Astrocyte (in vitro differentiated cells and primary cell): ENCODE measurements around the gene PPIG. TPM values are rescaled to one million over a fixed set of nuclear protein-coding genes. Genes with fewer than 3 reads are reported as not detected.
A peak's percentile ranks its signal among the peaks of the same experiment; 100 is the strongest.

Experiments used
- DNase-seq: peaks from one replicate; pipeline ENCODE4 v3.0.0-alpha.2; 2010; ENCODE audit warnings: low read depth
- FAIRE-seq: peaks from 2 replicates; lab custom pipeline; 2011; peaks lifted over from hg19 to GRCh38; lab: Jason Lieb, UNC
- H2AFZ ChIP-seq: 2 replicates; pipeline ENCODE4 v1.6.0; 2012; ENCODE audit warnings: low read depth, low read length, inconsistent platforms
- H3K27ac ChIP-seq: 2 replicates; pipeline ENCODE4 v1.5.1; 2011; ENCODE audit warnings: low read depth, low read length, inconsistent platforms
- H3K27me3 ChIP-seq: 2 replicates; pipeline ENCODE4 v1.6.0; 2011; ENCODE audit warnings: low read length, inconsistent platforms; ENCODE audit not compliant: insufficient read depth
- H3K36me3 ChIP-seq: 2 replicates; pipeline ENCODE4 v1.5.1; 2011; ENCODE audit warnings: low read length, inconsistent platforms; ENCODE audit not compliant: insufficient read depth
- H3K4me1 ChIP-seq: 2 replicates; pipeline ENCODE4 v1.5.1; 2011; ENCODE audit warnings: low read length, inconsistent platforms; ENCODE audit not compliant: insufficient read depth
- H3K4me2 ChIP-seq: 2 replicates; pipeline ENCODE4 v1.6.0; 2012; ENCODE audit warnings: low read length, inconsistent platforms
- H3K4me3 ChIP-seq: 2 replicates; pipeline ENCODE4 v1.5.1; 2011; ENCODE audit warnings: low read depth, mild to moderate bottlenecking, low read length, inconsistent platforms; ENCODE audit not compliant: insufficient read depth
- H3K79me2 ChIP-seq: 2 replicates; pipeline ENCODE4 v1.6.0; 2012; ENCODE audit warnings: mild to moderate bottlenecking, low read length, inconsistent platforms; ENCODE audit not compliant: insufficient read depth
- H3K9ac ChIP-seq: 2 replicates; pipeline ENCODE4 v1.6.0; 2012; ENCODE audit warnings: mild to moderate bottlenecking, low read length, inconsistent platforms
- H3K9me3 ChIP-seq: 2 replicates; pipeline ENCODE4 v1.5.1; 2012; ENCODE audit warnings: low read depth, mild to moderate bottlenecking, low read length, inconsistent platforms; ENCODE audit not compliant: insufficient read depth
- H4K20me1 ChIP-seq: 2 replicates; pipeline ENCODE4 v1.6.0; 2012; ENCODE audit warnings: low read length, inconsistent platforms; ENCODE audit not compliant: insufficient read depth
- H3K27ac Mint-ChIP-seq: one replicate; pipeline ENCODE4 v1.8.0; 2021; ENCODE audit warnings: mild to moderate bottlenecking, mixed read lengths; ENCODE audit not compliant: unreplicated experiment
- H3K27me3 Mint-ChIP-seq: one replicate; pipeline ENCODE4 v1.8.0; 2021; ENCODE audit warnings: low read depth, mixed read lengths; ENCODE audit not compliant: unreplicated experiment
- H3K36me3 Mint-ChIP-seq: one replicate; pipeline ENCODE4 v1.8.0; 2021; ENCODE audit warnings: low read depth, mixed read lengths; ENCODE audit not compliant: unreplicated experiment
- H3K4me1 Mint-ChIP-seq: one replicate; pipeline ENCODE4 v1.8.0; 2021; ENCODE audit warnings: low read depth, mixed read lengths; ENCODE audit not compliant: unreplicated experiment
- H3K4me3 Mint-ChIP-seq: one replicate; pipeline ENCODE4 v1.8.0; 2021; ENCODE audit warnings: mild to moderate bottlenecking, moderate library complexity, mixed read lengths; ENCODE audit not compliant: unreplicated experiment
- H3K9me3 Mint-ChIP-seq: one replicate; pipeline ENCODE4 v1.8.0; 2021; ENCODE audit warnings: mild to moderate bottlenecking, mixed read lengths; ENCODE audit not compliant: unreplicated experiment
- CTCF ChIP-seq: IDR thresholded peaks from 2 replicates; pipeline ENCODE4 v1.5.1; 2011; ENCODE audit warnings: low read depth, mild to moderate bottlenecking, inconsistent platforms, low read length, moderate library complexity; ENCODE audit not compliant: insufficient read depth
- EZH2 ChIP-seq: IDR thresholded peaks from 2 replicates; pipeline ENCODE4 v1.6.1; 2012; ENCODE audit warnings: mild to moderate bottlenecking, low read length, inconsistent platforms; ENCODE audit not compliant: insufficient read depth
- total RNA-seq: library from RNA; stranded (reverse); gene quantifications from 2 replicates; pipeline ENCODE4 v1.2.1, GENCODE V29; 2021

The PPIG gene
- total RNA-seq, 1 donor from 2014 or later = 40.2 TPM

- H3K27me3 Mint-ChIP-seq = peaks cover 2% of the 10 kb centered on the region
- H3K4me1 Mint-ChIP-seq = peaks cover 7% of the 10 kb centered on the region
- H3K79me2 ChIP-seq = no peaks in the 10 kb centered on the region
- no peak overlapping the region for H3K4me2 ChIP-seq
- DNase-seq (peak; percentile 6), FAIRE-seq (no peak)
- no peaks in the 10 kb centered on the region for H3K4me1 ChIP-seq
- no peaks in the 10 kb centered on the region for H3K27me3 ChIP-seq
- H3K27ac Mint-ChIP-seq = peak overlapping the region; percentile 1
- no peak for TF ChIP-seq EZH2
- TF ChIP-seq CTCF = no peak
- no peaks in the 10 kb centered on the region for H3K9me3 Mint-ChIP-seq
- H4K20me1 ChIP-seq = no peaks in the 10 kb centered on the region
- no peak overlapping the region for H2AFZ ChIP-seq
- no peak overlapping the region for H3K4me3 ChIP-seq
- H3K9me3 ChIP-seq = no peaks in the 10 kb centered on the region
- no peaks in the 10 kb centered on the region for H3K36me3 ChIP-seq
- H3K36me3 Mint-ChIP-seq = no peaks in the 10 kb centered on the region
- H3K9ac ChIP-seq = no peak overlapping the region
- no peak overlapping the region for H3K4me3 Mint-ChIP-seq
- no peak overlapping the region for H3K27ac ChIP-seq
Measured at GRCh38 chr2:169664600-169664977, 80.4 kb downstream of the PPIG start.

DNA sequence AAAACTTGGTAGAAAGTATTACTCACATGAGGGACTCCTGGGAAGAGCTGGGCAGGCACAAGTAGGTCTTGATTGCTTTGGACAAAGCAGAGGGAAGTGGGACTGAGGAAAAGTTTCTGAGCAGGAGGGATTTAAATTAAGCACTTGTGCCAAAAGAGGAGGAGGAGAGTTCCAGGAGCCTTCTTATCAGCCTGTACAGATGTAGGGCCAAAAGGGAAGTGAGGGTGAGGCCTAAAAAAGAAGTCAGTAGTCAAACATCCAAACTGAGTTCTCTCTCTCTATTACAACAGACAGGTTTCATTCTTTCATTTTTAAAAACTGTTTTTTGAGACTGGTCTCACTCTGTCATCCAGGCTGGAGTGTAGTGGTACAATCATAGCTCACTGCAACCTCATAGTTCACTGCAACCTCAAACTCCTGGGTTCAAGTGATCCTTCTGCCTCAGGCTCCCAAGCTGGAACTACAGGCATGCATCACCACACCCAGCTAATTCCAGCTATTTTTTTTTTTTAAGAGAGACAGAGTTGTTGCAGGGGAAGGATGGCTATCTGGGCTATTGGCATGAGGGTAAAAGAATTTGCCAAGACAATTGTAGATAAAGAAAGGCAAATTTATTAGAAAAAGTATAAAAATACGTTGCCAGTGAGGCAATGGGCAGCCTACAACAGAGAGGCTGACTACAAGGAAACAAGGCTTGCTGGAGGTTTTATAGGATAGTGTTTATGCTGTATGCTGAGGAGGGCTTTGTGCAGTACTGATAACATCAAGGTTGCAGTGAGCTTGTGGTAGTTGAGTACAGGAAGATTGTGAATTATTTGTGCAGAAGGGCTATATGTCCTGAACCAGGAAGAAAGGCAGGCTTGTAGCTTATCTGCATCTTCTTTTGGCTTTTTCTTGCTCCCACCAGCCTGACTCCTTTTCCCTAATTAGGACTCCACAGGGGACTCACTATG is 81.1 kb downstream of the PPIG start:
- no peak overlapping the region for H3K9ac ChIP-seq
- H3K36me3 ChIP-seq = no peaks in the 10 kb centered on the region
- Mint-ChIP-seq H3K9me3 (no peaks in the 10 kb centered on the region), H3K4me1 (peaks cover 7% of the 10 kb centered on the region), H3K36me3 (no peaks in the 10 kb centered on the region), H3K4me3 (no peak overlapping the region), H3K27me3 (peaks cover 2% of the 10 kb centered on the region), H3K27ac (peak overlapping the region; percentile 1)
- H3K79me2 ChIP-seq = no peaks in the 10 kb centered on the region
- TF ChIP-seq CTCF (no peak), EZH2 (no peak)
- no peak overlapping the region for H2AFZ ChIP-seq
- no peaks in the 10 kb centered on the region for H4K20me1 ChIP-seq
- no peak overlapping the region for H3K27ac ChIP-seq
- DNase-seq (peak; percentile 6), FAIRE-seq (no peak)
- no peaks in the 10 kb centered on the region for H3K27me3 ChIP-seq
- H3K4me2 ChIP-seq = no peak overlapping the region
- no peaks in the 10 kb centered on the region for H3K9me3 ChIP-seq
- no peaks in the 10 kb centered on the region for H3K4me1 ChIP-seq
- H3K4me3 ChIP-seq = no peak overlapping the region

DNA sequence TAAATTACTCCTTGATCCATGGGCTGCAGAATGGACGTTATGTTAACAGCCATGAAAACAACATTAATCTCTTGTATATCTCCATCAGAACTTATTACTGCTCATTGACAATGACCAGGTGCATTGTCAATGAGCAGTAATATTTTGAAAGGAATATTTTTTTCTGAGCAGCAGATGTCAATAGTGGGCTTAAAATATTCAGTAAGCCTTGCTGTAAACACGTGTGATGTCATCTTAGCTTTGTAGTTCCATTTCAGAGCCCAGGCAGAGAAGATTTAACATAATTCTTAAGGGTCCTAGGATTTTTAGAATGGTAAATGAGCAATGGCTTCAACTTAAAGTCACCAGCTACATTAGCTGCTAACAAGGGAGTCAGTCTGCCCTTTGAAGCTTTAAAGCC is 83.4 kb downstream of the PPIG start:
- H3K4me1 Mint-ChIP-seq = peaks cover 7% of the 10 kb centered on the region
- Histone ChIP-seq H4K20me1 (no peaks in the 10 kb centered on the region), H3K9me3 (no peaks in the 10 kb centered on the region), H3K4me1 (no peaks in the 10 kb centered on the region), H3K27me3 (no peaks in the 10 kb centered on the region), H3K4me2 (no peak overlapping the region), H3K4me3 (no peak overlapping the region), H2AFZ (no peak overlapping the region), H3K79me2 (no peaks in the 10 kb centered on the region), H3K27ac (no peak overlapping the region), H3K36me3 (no peaks in the 10 kb centered on the region), H3K9ac (no peak overlapping the region)
- no peak overlapping the region for H3K4me3 Mint-ChIP-seq
- no peaks in the 10 kb centered on the region for H3K9me3 Mint-ChIP-seq
- H3K36me3 Mint-ChIP-seq = no peaks in the 10 kb centered on the region
- no peak for DNase-seq
- TF ChIP-seq CTCF = no peak
- TF ChIP-seq EZH2 = no peak
- no peak for FAIRE-seq
- H3K27ac Mint-ChIP-seq = no peak overlapping the region
- no peaks in the 10 kb centered on the region for H3K27me3 Mint-ChIP-seq
